ENCODE results near the gene DOCK2. TPM values are rescaled to one million over a fixed set of nuclear protein-coding genes. Genes with fewer than 3 reads are reported as not detected.

Gene DOCK2
- total RNA-seq, 1 experiment from 2014 or later = 4.6 TPM

DNA sequence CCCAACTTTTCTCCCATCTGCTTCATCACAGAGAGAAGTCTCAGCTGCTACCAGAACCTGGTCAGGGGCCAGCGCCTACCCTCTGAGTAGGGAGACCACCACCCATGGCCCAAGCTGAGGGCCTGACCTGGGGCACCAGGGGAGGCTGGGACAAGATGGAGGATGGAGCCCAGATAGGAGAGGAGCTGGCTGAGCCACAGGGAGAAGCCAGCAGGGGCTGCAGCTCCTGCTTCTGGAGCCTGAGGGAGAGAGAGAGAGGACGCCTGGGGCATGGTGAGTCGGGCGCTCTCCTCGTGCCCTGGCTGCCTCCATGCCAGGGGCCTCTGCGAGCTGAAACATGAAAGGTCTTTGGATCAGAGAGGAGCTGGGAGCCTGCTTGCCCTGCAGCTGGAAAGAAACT lies 467.2 kb downstream of the DOCK2 start:
- Mint-ChIP-seq H3K27me3 (ENCODE audit: low read depth) (peaks cover 22% of the 10 kb centered on the region), H3K9me3 (peaks cover 2% of the 10 kb centered on the region), H3K27ac (no peak overlapping the region), H3K4me3 (no peak overlapping the region), H3K4me1 (peaks cover 7% of the 10 kb centered on the region), H3K36me3 (peaks cover 1% of the 10 kb centered on the region)
- DNase-seq (ENCODE audit: low spot score) = no peak
- ChIA-PET POLR2A (no interaction called here), CTCF (interaction anchor here (0.8 to 1.3 kb wide), 4 partner anchors 9 to 112 kb away, joined by 3 to 5 read pairs (median 4); no protein-coding TSS in a partner anchor)
- ATAC-seq = no peak
- TF ChIP-seq TCF7 (CRISPR knock-in tag; IDR thresholded peaks at IDR 0.05; ENCODE audit: low read depth) (no peak), SMAD4 (CRISPR knock-in tag; IDR thresholded peaks at IDR 0.05) (no peak), MLX (CRISPR knock-in tag; IDR thresholded peaks at IDR 0.05) (no peak), OVOL2 (CRISPR knock-in tag; IDR thresholded peaks at IDR 0.05; ENCODE audit: borderline replicate concordance) (no peak), GRHL2 (CRISPR knock-in tag; IDR thresholded peaks at IDR 0.05; ENCODE audit: insufficient replicate concordance, severe bottlenecking) (no peak), MXD4 (CRISPR knock-in tag; IDR thresholded peaks at IDR 0.05; ENCODE audit: borderline replicate concordance) (no peak)
- TF ChIP-seq, protein P1, sequence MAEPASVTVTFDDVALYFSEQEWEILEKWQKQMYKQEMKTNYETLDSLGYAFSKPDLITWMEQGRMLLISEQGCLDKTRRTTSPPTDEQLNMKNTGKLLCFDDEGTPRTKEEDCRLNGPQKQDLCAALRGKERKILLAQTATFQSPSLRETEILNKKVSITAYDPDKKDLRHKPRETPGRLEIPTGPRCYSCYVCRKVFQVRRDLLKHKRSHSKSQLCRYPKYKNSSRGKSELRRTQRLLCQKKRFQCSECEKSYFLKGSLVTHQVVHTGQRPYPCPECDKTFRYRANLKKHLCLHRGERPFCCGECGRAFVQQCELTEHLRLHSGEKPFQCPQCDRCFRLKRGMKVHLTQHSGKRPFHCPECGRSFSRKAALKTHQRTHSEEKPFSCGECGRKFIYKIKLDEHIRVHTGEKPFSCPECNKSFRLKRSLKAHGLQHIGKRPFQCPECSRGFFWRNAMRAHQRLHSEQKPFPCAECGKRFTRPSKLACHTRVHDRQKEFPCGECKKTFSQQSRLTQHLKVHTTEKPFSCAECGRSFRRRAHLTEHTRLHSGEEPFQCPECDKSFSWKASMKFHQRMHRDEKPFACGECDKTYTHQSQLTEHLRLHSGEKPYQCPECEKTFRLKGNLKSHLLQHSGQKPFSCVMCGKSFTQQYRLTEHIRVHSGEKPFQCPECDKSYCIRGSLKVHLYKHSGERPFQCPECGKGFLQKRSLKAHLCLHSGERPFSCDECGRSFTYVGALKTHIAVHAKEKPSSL (CRISPR knock-in tag; conservative IDR thresholded peaks at IDR 0.05) = no peak
- TF ChIP-seq, protein P2, sequence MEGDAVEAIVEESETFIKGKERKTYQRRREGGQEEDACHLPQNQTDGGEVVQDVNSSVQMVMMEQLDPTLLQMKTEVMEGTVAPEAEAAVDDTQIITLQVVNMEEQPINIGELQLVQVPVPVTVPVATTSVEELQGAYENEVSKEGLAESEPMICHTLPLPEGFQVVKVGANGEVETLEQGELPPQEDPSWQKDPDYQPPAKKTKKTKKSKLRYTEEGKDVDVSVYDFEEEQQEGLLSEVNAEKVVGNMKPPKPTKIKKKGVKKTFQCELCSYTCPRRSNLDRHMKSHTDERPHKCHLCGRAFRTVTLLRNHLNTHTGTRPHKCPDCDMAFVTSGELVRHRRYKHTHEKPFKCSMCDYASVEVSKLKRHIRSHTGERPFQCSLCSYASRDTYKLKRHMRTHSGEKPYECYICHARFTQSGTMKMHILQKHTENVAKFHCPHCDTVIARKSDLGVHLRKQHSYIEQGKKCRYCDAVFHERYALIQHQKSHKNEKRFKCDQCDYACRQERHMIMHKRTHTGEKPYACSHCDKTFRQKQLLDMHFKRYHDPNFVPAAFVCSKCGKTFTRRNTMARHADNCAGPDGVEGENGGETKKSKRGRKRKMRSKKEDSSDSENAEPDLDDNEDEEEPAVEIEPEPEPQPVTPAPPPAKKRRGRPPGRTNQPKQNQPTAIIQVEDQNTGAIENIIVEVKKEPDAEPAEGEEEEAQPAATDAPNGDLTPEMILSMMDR (IDR thresholded peaks at IDR 0.05) = no peak
- TF ChIP-seq, protein P3, sequence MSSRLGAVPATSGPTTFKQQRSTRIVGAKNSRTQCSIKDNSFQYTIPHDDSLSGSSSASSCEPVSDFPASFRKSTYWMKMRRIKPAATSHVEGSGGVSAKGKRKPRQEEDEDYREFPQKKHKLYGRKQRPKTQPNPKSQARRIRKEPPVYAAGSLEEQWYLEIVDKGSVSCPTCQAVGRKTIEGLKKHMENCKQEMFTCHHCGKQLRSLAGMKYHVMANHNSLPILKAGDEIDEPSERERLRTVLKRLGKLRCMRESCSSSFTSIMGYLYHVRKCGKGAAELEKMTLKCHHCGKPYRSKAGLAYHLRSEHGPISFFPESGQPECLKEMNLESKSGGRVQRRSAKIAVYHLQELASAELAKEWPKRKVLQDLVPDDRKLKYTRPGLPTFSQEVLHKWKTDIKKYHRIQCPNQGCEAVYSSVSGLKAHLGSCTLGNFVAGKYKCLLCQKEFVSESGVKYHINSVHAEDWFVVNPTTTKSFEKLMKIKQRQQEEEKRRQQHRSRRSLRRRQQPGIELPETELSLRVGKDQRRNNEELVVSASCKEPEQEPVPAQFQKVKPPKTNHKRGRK (CRISPR knock-in tag; IDR thresholded peaks at IDR 0.05; ENCODE audit: borderline replicate concordance) = no peak
- TF ChIP-seq, protein P4, sequence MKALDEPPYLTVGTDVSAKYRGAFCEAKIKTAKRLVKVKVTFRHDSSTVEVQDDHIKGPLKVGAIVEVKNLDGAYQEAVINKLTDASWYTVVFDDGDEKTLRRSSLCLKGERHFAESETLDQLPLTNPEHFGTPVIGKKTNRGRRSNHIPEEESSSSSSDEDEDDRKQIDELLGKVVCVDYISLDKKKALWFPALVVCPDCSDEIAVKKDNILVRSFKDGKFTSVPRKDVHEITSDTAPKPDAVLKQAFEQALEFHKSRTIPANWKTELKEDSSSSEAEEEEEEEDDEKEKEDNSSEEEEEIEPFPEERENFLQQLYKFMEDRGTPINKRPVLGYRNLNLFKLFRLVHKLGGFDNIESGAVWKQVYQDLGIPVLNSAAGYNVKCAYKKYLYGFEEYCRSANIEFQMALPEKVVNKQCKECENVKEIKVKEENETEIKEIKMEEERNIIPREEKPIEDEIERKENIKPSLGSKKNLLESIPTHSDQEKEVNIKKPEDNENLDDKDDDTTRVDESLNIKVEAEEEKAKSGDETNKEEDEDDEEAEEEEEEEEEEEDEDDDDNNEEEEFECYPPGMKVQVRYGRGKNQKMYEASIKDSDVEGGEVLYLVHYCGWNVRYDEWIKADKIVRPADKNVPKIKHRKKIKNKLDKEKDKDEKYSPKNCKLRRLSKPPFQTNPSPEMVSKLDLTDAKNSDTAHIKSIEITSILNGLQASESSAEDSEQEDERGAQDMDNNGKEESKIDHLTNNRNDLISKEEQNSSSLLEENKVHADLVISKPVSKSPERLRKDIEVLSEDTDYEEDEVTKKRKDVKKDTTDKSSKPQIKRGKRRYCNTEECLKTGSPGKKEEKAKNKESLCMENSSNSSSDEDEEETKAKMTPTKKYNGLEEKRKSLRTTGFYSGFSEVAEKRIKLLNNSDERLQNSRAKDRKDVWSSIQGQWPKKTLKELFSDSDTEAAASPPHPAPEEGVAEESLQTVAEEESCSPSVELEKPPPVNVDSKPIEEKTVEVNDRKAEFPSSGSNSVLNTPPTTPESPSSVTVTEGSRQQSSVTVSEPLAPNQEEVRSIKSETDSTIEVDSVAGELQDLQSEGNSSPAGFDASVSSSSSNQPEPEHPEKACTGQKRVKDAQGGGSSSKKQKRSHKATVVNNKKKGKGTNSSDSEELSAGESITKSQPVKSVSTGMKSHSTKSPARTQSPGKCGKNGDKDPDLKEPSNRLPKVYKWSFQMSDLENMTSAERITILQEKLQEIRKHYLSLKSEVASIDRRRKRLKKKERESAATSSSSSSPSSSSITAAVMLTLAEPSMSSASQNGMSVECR (CRISPR knock-in tag; IDR thresholded peaks at IDR 0.05; ENCODE audit: borderline replicate concordance) = no peak

- ChIA-PET CTCF (interaction anchor here (0.8 to 1.3 kb wide), 4 partner anchors 8 to 111 kb away, joined by 3 to 5 read pairs (median 4); no protein-coding TSS in a partner anchor), POLR2A (no interaction called here)
- no peak for DNase-seq (ENCODE audit: low spot score)
- H3K27me3 Mint-ChIP-seq (ENCODE audit: low read depth) = peaks cover 22% of the 10 kb centered on the region
- no peak overlapping the region for H3K27ac Mint-ChIP-seq
- peaks cover 11% of the 10 kb centered on the region for H3K4me1 Mint-ChIP-seq
- no peaks in the 10 kb centered on the region for H3K36me3 Mint-ChIP-seq
- no peak for ATAC-seq
- no peaks in the 10 kb centered on the region for H3K9me3 Mint-ChIP-seq
- H3K4me3 Mint-ChIP-seq = no peak overlapping the region
- TF ChIP-seq ZNF423 (CRISPR knock-in tag; IDR thresholded peaks at IDR 0.05) (no peak), MLX (CRISPR knock-in tag; IDR thresholded peaks at IDR 0.05) (no peak), ZNF121 (CRISPR knock-in tag; IDR thresholded peaks at IDR 0.05) (no peak), ZNF671 (CRISPR knock-in tag; IDR thresholded peaks at IDR 0.05) (no peak), EMX1 (CRISPR knock-in tag; IDR thresholded peaks at IDR 0.05) (no peak)
- TF ChIP-seq, protein P3 (CRISPR knock-in tag; IDR thresholded peaks at IDR 0.05; ENCODE audit: borderline replicate concordance) = no peak
- TF ChIP-seq, protein P5, sequence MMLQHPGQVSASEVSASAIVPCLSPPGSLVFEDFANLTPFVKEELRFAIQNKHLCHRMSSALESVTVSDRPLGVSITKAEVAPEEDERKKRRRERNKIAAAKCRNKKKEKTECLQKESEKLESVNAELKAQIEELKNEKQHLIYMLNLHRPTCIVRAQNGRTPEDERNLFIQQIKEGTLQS (CRISPR knock-in tag; conservative IDR thresholded peaks at IDR 0.05) = no peak
Measured at GRCh38 chr5:170104710-170105109, 467.6 kb downstream of the DOCK2 start.

Data from WTC11 (cell line).